CD4-positive, alpha-beta T cell treated with Interferon alpha-2 for 1 hour (primary cell): ENCODE measurements around the gene RHCE.
"Not testable (repeated sequence)": the region's sequence is repeated elsewhere in the genome, so short reads cannot be mapped to it uniquely, and the experiment has no call there.

Experiments used
- DNase-seq, 2 donors: peaks; one replicate each; pipeline ENCODE4 v3.0.0-alpha.2; 2020 to 2022

Gene RHCE

GRCh38 chr1:25338986-25339385 is 81.6 kb downstream of the RHCE start:
- DNase-seq: no peak

GRCh38 chr1:25338188-25338981 is 82.2 kb downstream of the RHCE start, which contains the start of gene TMEM50A:
TSS of gene TMEM50A (plus strand) at chr1:25338334. CDS start at chr1:25340487, 2,153 bp downstream.
- peak; percentile 89 to 94 for DNase-seq

- DNase-seq: peak; percentile 18 to 53
These were observed 83.0 kb downstream of the RHCE start for GRCh38 chr1:25337483-25338187.

GRCh38 chr1:25336922-25337354 is 83.7 kb downstream of the RHCE start:
- DNase-seq: peak; percentile 6 to 40

GRCh38 chr1:25329950-25330349 is 90.7 kb downstream of the RHCE start:
- peak; percentile 12 to 24 for DNase-seq

- not testable (repeated sequence) for DNase-seq
These were observed 91.3 kb downstream of the RHCE start for GRCh38 chr1:25329336-25329735.

- not testable (repeated sequence) for DNase-seq
These were observed 91.8 kb downstream of the RHCE start for GRCh38 chr1:25328791-25329185.

- not testable (repeated sequence) for DNase-seq
These were observed 92.5 kb downstream of the RHCE start for GRCh38 chr1:25327864-25328790.

GRCh38 chr1:25324407-25324806 is 96.2 kb downstream of the RHCE start:
- DNase-seq: not testable (repeated sequence)

GRCh38 chr1:25322127-25322526 is 98.5 kb downstream of the RHCE start:
- DNase-seq: not testable (repeated sequence)

GRCh38 chr1:25320314-25320938 is 100.2 kb downstream of the RHCE start:
- DNase-seq: not testable (repeated sequence)

- not testable (repeated sequence) for DNase-seq
These were observed 107.7 kb downstream of the RHCE start for GRCh38 chr1:25312806-25313470.
